Esophagus (tissue), 2 donors: ENCODE results near the gene USP20. TPM values are rescaled to one million over a fixed set of nuclear protein-coding genes. Genes with fewer than 3 reads are reported as not detected.
A peak's percentile ranks its signal among the peaks of the same experiment; 100 is the strongest.

Experiments used
- H3K27ac ChIP-seq, 2 donors: one replicate each; pipeline ENCODE4 v1.5.1; 2013; ENCODE audit warnings: low read depth in 2 of 2, mild to moderate bottlenecking in 2 of 2, inconsistent platforms in 1 of 2, low read length in 1 of 2, moderate library complexity in 1 of 2
- H3K27me3 ChIP-seq, 2 donors: one replicate each; pipeline ENCODE4 v1.6.1; 2013; ENCODE audit warnings: low read length in 2 of 2, control low read depth in 1 of 2, mild to moderate bottlenecking in 1 of 2; ENCODE audit not compliant: insufficient read depth in 2 of 2, control insufficient read depth in 1 of 2
- H3K36me3 ChIP-seq, 2 donors: one replicate each; pipeline ENCODE4 v1.6.1; 2013; ENCODE audit warnings: low read length in 1 of 2; ENCODE audit not compliant: control insufficient read depth in 2 of 2, insufficient read depth in 2 of 2
- H3K4me1 ChIP-seq, 2 donors: one replicate each; pipeline ENCODE4 v1.6.1; 2013; ENCODE audit warnings: low read length in 1 of 2; ENCODE audit not compliant: control insufficient read depth in 2 of 2, insufficient read depth in 2 of 2
- H3K4me3 ChIP-seq, 2 donors: one replicate each; pipeline ENCODE4 v1.5.1; 2013; ENCODE audit warnings: low read length in 2 of 2, mild to moderate bottlenecking in 2 of 2, low read depth in 1 of 2, moderate library complexity in 1 of 2
- H3K9me3 ChIP-seq, 2 donors: one replicate each; pipeline ENCODE4 v1.6.1; 2013; ENCODE audit warnings: mild to moderate bottlenecking in 2 of 2, low read depth in 1 of 2, low read length in 1 of 2, moderate library complexity in 1 of 2; ENCODE audit not compliant: control insufficient read depth in 2 of 2, insufficient read depth in 1 of 2
- WGBS, 2 donors: extraction: QIAGEN DNeasy Blood & Tissue Kit; methylation state at CpG; one replicate each; pipeline ENCODE4 v1.1.7; 2013; 5-methylcytosine and 5-hydroxymethylcytosine counted together
- polyA plus RNA-seq, 2 donors: library from polyadenylated mRNA; stranded (reverse); fragments of 200-250 nt; gene quantifications; one replicate each; pipeline ENCODE4 v1.2.3, GENCODE V29; 2013
- donor health status: healthy with polysubstance abuse.
- donor health status: Bipolar disorder and iron deficiency.

Gene USP20
- polyA plus RNA-seq, 2 donors, result 15.1 to 20.7 TPM

- H3K27ac ChIP-seq, result no peak overlapping the region
- peaks cover 11 to 40% of the 10 kb centered on the region in 2 donors for H3K36me3 ChIP-seq
- no peaks in the 10 kb centered on the region for H3K27me3 ChIP-seq
- H3K9me3 ChIP-seq, result no peaks in the 10 kb centered on the region
- WGBS, 2 donors, result 84 to 86% methylated on average over 12 of the region's 12 CpGs
- H3K4me3 ChIP-seq, result no peak overlapping the region
- H3K4me1 ChIP-seq, result no peaks in the 10 kb centered on the region
Observed at GRCh38 chr9:129861447-129861827, 26.2 kb downstream of the USP20 start.

DNA sequence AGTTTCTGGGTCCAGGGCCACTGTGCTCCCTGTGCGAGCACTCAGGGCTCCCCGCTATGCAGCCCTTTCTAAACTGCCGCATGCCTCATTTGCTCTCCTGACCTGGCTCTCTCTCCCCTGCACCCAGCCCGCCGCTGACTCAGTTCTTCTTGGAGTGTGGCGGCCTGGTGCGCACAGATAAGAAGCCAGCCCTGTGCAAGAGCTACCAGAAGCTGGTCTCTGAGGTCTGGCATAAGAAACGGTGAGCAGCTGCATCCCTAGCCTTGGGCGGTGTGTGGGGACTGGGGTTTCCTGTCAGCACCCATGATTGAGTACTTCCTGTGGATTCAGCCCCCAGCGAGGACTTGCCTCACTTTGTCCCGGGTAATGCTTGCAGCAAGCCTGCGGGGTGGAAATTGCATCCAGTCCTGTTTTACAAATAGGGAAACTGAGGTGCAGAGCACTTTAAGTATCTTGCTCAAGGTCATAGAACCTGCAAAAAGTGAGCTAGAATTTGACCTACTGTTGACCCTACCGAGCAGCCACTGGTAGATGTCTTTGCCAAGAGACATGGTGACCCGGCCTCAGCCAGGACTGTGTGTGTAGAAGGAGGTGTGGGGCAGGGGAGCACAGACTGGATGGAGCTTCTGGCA, 27.9 kb downstream of the USP20 start:
- Histone ChIP-seq H3K9me3 (no peaks in the 10 kb centered on the region), H3K4me1 (no peaks in the 10 kb centered on the region), H3K27me3 (no peaks in the 10 kb centered on the region), H3K4me3 (no peak overlapping the region), H3K36me3 (peaks cover 11 to 43% of the 10 kb centered on the region in 2 donors), H3K27ac (no peak overlapping the region)
- 49 to 64% methylated on average over 14 of the region's 14 CpGs for WGBS, 2 donors

DNA sequence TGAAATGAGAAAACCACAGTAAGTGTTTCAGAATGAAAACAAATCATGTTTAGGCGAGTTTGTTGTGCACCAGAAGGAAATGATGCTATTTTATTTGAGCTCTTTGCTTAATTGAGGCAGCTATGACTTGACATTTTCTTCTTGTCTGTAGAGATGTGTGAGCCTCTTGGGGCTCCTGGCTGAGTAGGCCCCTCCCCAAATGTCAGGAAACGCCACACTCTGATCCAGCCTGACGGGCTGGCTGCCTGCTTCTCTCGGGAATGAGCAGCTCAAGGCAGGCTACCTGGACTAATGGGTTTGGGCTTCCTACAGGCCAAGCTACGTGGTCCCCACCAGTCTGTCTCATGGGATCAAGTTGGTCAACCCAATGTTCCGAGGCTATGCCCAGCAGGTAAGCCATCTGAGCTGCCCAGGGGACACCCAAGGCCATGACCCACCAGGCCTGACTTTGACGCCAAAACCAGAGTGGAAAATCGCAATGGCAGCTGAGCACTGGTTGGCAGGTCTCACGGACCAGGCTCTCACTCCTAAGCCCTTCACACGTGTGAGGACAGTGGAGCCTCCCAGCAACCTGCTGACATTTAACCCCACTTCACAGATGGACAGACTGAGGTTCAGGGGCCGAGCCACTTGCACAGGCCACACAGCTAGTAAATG, 29.9 kb downstream of the USP20 start:
- 61 to 63% methylated on average over 11 of the region's 11 CpGs for WGBS, 2 donors
- H3K27me3 ChIP-seq, result no peaks in the 10 kb centered on the region

GRCh38 chr9:129865668-129866320, 30.5 kb downstream of the USP20 start:
- peaks cover 8 to 41% of the 10 kb centered on the region in 2 donors for H3K36me3 ChIP-seq
- H3K9me3 ChIP-seq, result no peaks in the 10 kb centered on the region
- WGBS, 2 donors, result 66 to 75% methylated on average over 14 of the region's 14 CpGs
- no peak overlapping the region for H3K4me3 ChIP-seq
- no peaks in the 10 kb centered on the region for H3K27me3 ChIP-seq
- peaks cover 0 to 2% of the 10 kb centered on the region in 2 donors for H3K4me1 ChIP-seq
- H3K27ac ChIP-seq, result peak overlapping the region in 1 of 2 donors; percentile 13

More for the DNA sequence above, 29.9 kb downstream of the USP20 start:
- H3K9me3 ChIP-seq, result no peaks in the 10 kb centered on the region
- no peak overlapping the region for H3K4me3 ChIP-seq
- H3K4me1 ChIP-seq, result peaks cover 0 to 2% of the 10 kb centered on the region in 2 donors
- H3K36me3 ChIP-seq, result peaks cover 8 to 41% of the 10 kb centered on the region in 2 donors
- peak overlapping the region in 1 of 2 donors; percentile 13 for H3K27ac ChIP-seq

- H3K36me3 ChIP-seq, result peaks cover 5 to 33% of the 10 kb centered on the region in 2 donors
- no peak overlapping the region for H3K4me3 ChIP-seq
- peaks cover 0 to 2% of the 10 kb centered on the region in 2 donors for H3K4me1 ChIP-seq
- H3K9me3 ChIP-seq, result no peaks in the 10 kb centered on the region
- no peaks in the 10 kb centered on the region for H3K27me3 ChIP-seq
- WGBS, 2 donors, result 78% methylated on average over 17 of the region's 17 CpGs
- H3K27ac ChIP-seq, result peak overlapping the region in 1 of 2 donors; percentile 37
Observed at GRCh38 chr9:129866394-129867135, 31.3 kb downstream of the USP20 start.

DNA sequence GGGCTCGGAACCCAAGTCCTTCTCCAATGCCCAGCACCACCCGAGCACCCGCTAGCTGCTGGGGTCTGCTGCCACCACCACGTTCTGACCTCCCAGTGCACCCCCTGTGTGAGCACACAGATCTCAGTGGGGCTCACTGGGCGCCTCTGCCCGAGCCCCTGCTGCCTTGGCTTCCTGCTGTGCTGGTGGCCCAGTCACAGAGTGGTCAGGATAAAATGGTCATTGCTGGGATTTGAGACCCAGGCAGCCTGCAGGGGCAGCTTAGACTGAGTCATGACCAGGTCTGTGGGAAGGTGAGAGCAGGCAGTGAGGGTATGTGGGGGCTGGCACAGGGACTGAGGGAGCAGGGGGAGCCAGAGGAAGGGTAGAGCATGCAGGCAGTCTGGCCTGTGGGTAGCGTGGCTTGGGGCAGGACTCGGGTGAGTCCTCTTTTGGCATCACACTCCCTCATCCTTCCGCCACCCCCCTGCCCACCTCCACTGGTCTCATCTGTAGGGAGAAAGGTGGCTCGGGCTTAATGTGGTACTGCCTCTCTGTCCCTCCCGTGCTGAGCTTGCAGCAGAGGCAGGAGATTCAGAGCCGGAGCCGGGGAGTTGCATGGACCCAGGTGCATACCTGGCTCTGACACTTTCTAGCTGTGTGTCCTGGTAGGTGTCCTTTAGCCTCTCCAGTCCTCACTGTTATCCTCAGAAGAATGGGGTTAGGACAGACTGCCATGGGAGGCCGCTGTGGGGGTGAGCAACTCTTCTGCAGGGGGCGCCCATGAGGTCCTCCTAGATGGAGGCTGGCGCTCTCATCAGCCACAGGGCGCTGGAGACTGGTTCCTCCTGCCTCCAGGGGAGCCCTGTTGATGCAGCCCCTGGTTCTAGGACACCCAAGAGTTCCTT, 32.1 kb downstream of the USP20 start:
- H3K27me3 ChIP-seq, result no peaks in the 10 kb centered on the region
- 77 to 79% methylated on average over 17 of the region's 17 CpGs for WGBS, 2 donors
- peaks cover 0 to 2% of the 10 kb centered on the region in 2 donors for H3K4me1 ChIP-seq
- no peaks in the 10 kb centered on the region for H3K9me3 ChIP-seq
- peaks cover 5 to 27% of the 10 kb centered on the region in 2 donors for H3K36me3 ChIP-seq
- no peak overlapping the region for H3K4me3 ChIP-seq
- no peak overlapping the region for H3K27ac ChIP-seq

- Histone ChIP-seq H3K36me3 (peaks cover 5 to 24% of the 10 kb centered on the region in 2 donors), H3K4me1 (peaks cover 0 to 2% of the 10 kb centered on the region in 2 donors), H3K9me3 (no peaks in the 10 kb centered on the region), H3K27ac (peak overlapping the region; percentile 18 to 73), H3K27me3 (no peaks in the 10 kb centered on the region), H3K4me3 (no peak overlapping the region)
- 87 to 88% methylated on average over 48 of the region's 48 CpGs for WGBS, 2 donors
Observed at GRCh38 chr9:129868023-129868871, 33.0 kb downstream of the USP20 start.

- H3K36me3 ChIP-seq, result peaks cover 8 to 28% of the 10 kb centered on the region in 2 donors
- 80 to 84% methylated on average over 28 of the region's 28 CpGs for whole genome bisulfite sequencing, 2 donors
- no peaks in the 10 kb centered on the region for H3K9me3 ChIP-seq
- H3K4me3 ChIP-seq, result no peak overlapping the region
- H3K4me1 ChIP-seq, result peaks cover 0 to 2% of the 10 kb centered on the region in 2 donors
- H3K27ac ChIP-seq, result peak overlapping the region; percentile 18 to 73
- H3K27me3 ChIP-seq, result no peaks in the 10 kb centered on the region
Observed at GRCh38 chr9:129868872-129869486, 33.7 kb downstream of the USP20 start.
